Mesodermal cell (in vitro differentiated cells): Measurements from ENCODE around the gene DNAJB8.

ENCODE experiments used
- H3K27ac ChIP-seq: 2 replicates; pipeline ENCODE4 v1.7.0; 2013; ENCODE audit warnings: mild to moderate bottlenecking, low read depth, low read length, moderate library complexity; ENCODE audit not compliant: severe bottlenecking
- H3K36me3 ChIP-seq: 2 replicates; pipeline ENCODE4 v1.7.1; 2013; ENCODE audit warnings: mild to moderate bottlenecking, low read length, moderate library complexity; ENCODE audit not compliant: control insufficient read depth, insufficient read depth
- H3K4me1 ChIP-seq: one replicate; pipeline ENCODE4 v1.7.1; 2013; ENCODE audit warnings: mild to moderate bottlenecking, low read length; ENCODE audit not compliant: insufficient read depth, control insufficient read depth, poor library complexity, severe bottlenecking
- H3K4me3 ChIP-seq: 2 replicates; pipeline ENCODE4 v1.7.0; 2013; ENCODE audit warnings: low read length, control low read depth, mild to moderate bottlenecking; ENCODE audit not compliant: insufficient read depth, poor library complexity, severe bottlenecking; ENCODE audit errors: extremely low read depth
- H3K9me3 ChIP-seq: 2 replicates; pipeline ENCODE4 v1.7.1; 2013; ENCODE audit warnings: mild to moderate bottlenecking, low read length, moderate library complexity; ENCODE audit not compliant: control insufficient read depth
- WGBS, 2 experiments: methylation state at CpG; one replicate each; pipeline ENCODE4 v1.1.5; 2013; ENCODE audit warnings: missing lambda C conversion rate in 2 of 2; ENCODE audit not compliant: insufficient coverage in 2 of 2; 5-methylcytosine and 5-hydroxymethylcytosine counted together

Gene DNAJB8

DNA sequence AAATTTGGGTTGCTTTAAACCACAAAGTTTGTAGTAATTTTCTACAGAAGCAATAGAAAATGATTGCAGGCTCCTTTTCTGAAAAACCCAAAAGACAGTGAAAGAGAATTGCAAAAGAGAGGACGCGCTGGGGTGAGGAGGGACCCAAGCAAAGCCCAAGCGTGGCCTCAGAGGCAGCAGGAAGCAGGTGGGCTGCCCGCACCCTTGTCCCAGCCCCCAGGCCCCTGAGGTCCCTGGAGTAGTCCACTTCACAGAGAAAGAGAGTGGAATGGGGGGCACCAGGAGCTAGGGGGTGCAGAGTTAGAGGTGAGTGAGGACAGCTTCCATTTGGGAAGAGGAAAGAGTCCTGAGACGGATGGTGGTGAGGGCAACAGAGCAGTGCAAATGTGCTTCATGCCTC, 11.6 kb downstream of the DNAJB8 start:
- H3K4me1 ChIP-seq, result no peaks in the 10 kb centered on the region
- H3K27ac ChIP-seq, result no peak overlapping the region
- no peaks in the 10 kb centered on the region for H3K9me3 ChIP-seq
- WGBS, 2 experiments, result 97% methylated on average over 4 of the region's 5 CpGs; no CpG with 5 or more reads in 1 of the 2 experiments
- H3K4me3 ChIP-seq, result no peak overlapping the region
- H3K36me3 ChIP-seq, result no peaks in the 10 kb centered on the region

GRCh38 chr3:128454310-128454618, 12.4 kb downstream of the DNAJB8 start:
- Histone ChIP-seq H3K27ac (no peak overlapping the region), H3K4me3 (no peak overlapping the region), H3K4me1 (no peaks in the 10 kb centered on the region), H3K36me3 (no peaks in the 10 kb centered on the region), H3K9me3 (no peaks in the 10 kb centered on the region)
- 80% methylated on average over 1 of the region's 2 CpGs for WGBS, 2 experiments

DNA sequence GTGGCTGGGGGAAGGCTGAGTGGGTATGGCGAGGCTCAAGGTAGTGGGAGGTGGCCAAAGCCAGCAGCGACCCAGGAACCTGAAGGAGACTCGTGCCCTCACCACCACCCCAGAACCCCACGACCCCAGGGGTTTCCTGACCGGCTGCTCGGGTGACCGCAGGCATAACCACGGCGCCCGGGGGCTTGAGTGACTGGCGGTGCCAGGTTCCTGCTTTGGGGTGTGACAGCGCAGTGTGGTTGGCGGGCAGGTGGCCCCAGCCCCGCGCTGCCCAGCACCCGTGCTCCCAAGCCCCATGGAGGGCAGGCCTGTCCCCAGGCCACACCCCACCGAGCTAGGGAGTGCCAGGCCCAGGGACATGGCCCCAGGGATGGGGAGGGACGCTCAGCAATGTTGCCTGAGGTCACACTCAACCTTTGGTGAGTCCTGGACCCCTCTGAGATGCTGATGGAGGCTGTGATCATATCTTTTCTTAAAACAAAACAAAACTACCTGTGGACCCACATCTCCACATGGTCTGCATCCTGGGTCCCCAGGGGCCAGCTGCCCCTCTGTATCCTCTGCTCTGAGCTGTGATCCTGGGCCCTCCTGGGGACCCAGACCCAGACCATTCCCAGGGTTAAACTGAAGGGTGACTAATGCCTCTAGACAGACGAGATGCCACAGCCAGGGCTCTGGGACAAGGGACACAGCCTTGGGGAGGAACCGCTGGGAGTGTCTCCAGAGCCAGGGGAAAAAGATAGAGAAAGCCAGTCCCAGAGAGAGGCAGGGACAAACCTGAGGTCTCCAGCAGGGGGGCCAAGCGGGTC, 13.0 kb downstream of the DNAJB8 start:
- no peaks in the 10 kb centered on the region for H3K36me3 ChIP-seq
- no peak overlapping the region for H3K4me3 ChIP-seq
- no peak overlapping the region for H3K27ac ChIP-seq
- WGBS, 2 experiments, result 91 to 93% methylated on average over 18 of the region's 21 CpGs
- H3K9me3 ChIP-seq, result no peaks in the 10 kb centered on the region
- peaks cover 2% of the 10 kb centered on the region for H3K4me1 ChIP-seq

DNA sequence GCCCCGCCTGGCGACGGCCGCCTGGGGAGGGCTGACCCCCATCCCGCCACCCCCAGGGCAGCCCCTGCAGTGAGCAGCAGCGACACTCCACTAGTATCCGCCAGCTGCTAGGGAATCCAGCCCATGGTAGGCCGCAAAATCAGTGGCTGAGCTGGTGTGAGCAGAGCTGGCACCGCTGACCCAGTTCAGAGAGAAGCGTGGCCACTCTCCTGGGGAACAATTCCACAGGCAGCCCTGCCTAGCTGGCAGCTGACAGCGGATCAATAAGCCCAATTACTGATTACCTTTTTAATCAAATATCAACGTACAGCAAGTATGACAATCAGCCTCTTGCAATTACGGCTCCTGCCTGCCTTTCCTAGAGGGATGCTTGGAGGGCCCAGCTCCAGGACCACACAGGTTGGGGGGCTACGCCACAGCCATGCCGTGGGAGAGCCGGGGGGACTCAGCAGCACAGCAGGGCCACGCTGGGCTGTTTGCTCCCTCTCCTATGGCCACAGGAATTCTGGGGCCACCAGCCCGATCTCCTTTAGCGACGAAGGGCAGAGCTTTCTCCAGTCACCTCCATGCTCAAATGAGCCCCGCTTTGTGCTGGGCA, 13.9 kb downstream of the DNAJB8 start:
- H3K9me3 ChIP-seq, result no peaks in the 10 kb centered on the region
- H3K4me3 ChIP-seq, result no peak overlapping the region
- H3K36me3 ChIP-seq, result no peaks in the 10 kb centered on the region
- H3K4me1 ChIP-seq, result peaks cover 7% of the 10 kb centered on the region
- H3K27ac ChIP-seq, result no peak overlapping the region
- WGBS, 2 experiments, result 89 to 91% methylated on average over 20 to 21 of the region's 21 CpGs

GRCh38 chr3:128452120-128452519, 14.6 kb downstream of the DNAJB8 start:
- Histone ChIP-seq H3K36me3 (no peaks in the 10 kb centered on the region), H3K4me3 (no peak overlapping the region), H3K27ac (no peak overlapping the region), H3K9me3 (no peaks in the 10 kb centered on the region), H3K4me1 (peaks cover 7% of the 10 kb centered on the region)
- WGBS, 2 experiments, result 89 to 91% methylated on average over 8 to 9 of the region's 9 CpGs

- 88 to 91% methylated on average over 4 to 5 of the region's 6 CpGs for WGBS, 2 experiments
- Histone ChIP-seq H3K9me3 (no peaks in the 10 kb centered on the region), H3K27ac (no peak overlapping the region), H3K4me3 (no peak overlapping the region), H3K4me1 (peaks cover 7% of the 10 kb centered on the region), H3K36me3 (no peaks in the 10 kb centered on the region)
Observed at GRCh38 chr3:128449111-128449638, 17.5 kb downstream of the DNAJB8 start.

- 78 to 94% methylated on average over 5 of the region's 6 CpGs for WGBS, 2 experiments
- Histone ChIP-seq H3K4me3 (no peak overlapping the region), H3K27ac (no peak overlapping the region), H3K36me3 (no peaks in the 10 kb centered on the region), H3K9me3 (no peaks in the 10 kb centered on the region), H3K4me1 (peaks cover 7% of the 10 kb centered on the region)
Observed at GRCh38 chr3:128448491-128448890, 18.2 kb downstream of the DNAJB8 start.

GRCh38 chr3:128447561-128448013, 19.1 kb downstream of the DNAJB8 start:
- Histone ChIP-seq H3K27ac (no peak overlapping the region), H3K4me3 (no peak overlapping the region), H3K4me1 (peaks cover 7% of the 10 kb centered on the region), H3K36me3 (no peaks in the 10 kb centered on the region), H3K9me3 (no peaks in the 10 kb centered on the region)
- 92 to 98% methylated on average over 2 to 3 of the region's 3 CpGs for WGBS, 2 experiments

GRCh38 chr3:128446821-128447220, 19.9 kb downstream of the DNAJB8 start:
- Histone ChIP-seq H3K9me3 (no peaks in the 10 kb centered on the region), H3K36me3 (no peaks in the 10 kb centered on the region), H3K27ac (no peak overlapping the region), H3K4me1 (peaks cover 7% of the 10 kb centered on the region), H3K4me3 (no peak overlapping the region)
- WGBS, 2 experiments, result no CpG with 5 or more reads among the region's 1 CpG

GRCh38 chr3:128445357-128445756, 21.3 kb downstream of the DNAJB8 start:
- Histone ChIP-seq H3K9me3 (no peaks in the 10 kb centered on the region), H3K4me3 (no peak overlapping the region), H3K36me3 (no peaks in the 10 kb centered on the region), H3K4me1 (peaks cover 7% of the 10 kb centered on the region), H3K27ac (no peak overlapping the region)
- 78 to 92% methylated on average over 1 of the region's 1 CpG for WGBS, 2 experiments

DNA sequence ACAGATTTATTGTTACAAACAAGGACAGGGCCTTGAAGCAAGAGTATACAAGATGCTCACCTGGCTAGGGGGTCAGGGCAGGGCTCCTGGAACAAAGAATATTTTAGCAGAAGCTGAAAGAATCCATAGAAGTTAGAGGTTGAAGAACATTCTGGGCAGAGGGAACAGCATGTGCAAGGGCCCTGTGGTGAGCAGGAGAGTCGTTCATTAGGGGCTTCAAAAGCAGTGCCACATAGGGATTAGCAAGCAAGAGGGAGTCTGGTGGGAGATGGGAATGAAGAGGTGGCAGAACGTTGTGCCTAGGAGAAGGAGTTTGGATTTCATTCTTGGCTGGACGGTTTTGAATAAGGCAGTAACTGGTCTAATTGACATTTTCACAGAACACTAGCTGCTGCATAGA, 22.9 kb downstream of the DNAJB8 start:
- no peak overlapping the region for H3K27ac ChIP-seq
- WGBS, 2 experiments, result 83 to 86% methylated on average over 3 of the region's 3 CpGs
- no peaks in the 10 kb centered on the region for H3K36me3 ChIP-seq
- H3K4me1 ChIP-seq, result peaks cover 5% of the 10 kb centered on the region
- no peaks in the 10 kb centered on the region for H3K9me3 ChIP-seq
- no peak overlapping the region for H3K4me3 ChIP-seq
